Measurements from ENCODE around the gene ULK4. TPM values are rescaled to one million over a fixed set of nuclear protein-coding genes. Genes with fewer than 3 reads are reported as not detected.
"Not testable (repeated sequence)": the region's sequence is repeated elsewhere in the genome, so short reads cannot be mapped to it uniquely, and the experiment has no call there.

The ULK4 gene
- total RNA-seq, 4 donors from 2014 or later = 2.0 to 3.0 (median 2.3) TPM

GRCh38 chr3:41986561-41986960, 24.7 kb upstream of the ULK4 start:
- Histone ChIP-seq H3K27ac (no peak overlapping the region), H3K9me3 (no peaks in the 10 kb centered on the region), H3K4me1 (no peaks in the 10 kb centered on the region), H3K36me3 (no peaks in the 10 kb centered on the region), H3K4me3 (no peak overlapping the region), H3K27me3 (no peaks in the 10 kb centered on the region)
- intact Hi-C loops (cut with DNase I; ENCODE audit: low total_unique reads) = no loop called here
- in situ Hi-C loops (cut with MboI; ENCODE audit: low sequenced_read_pairs in 4 of 4) = no loop called here
- DNase-seq = no peak
- no peak for ATAC-seq
- TF ChIP-seq CTCF (IDR thresholded peaks at IDR 0.05 in 4 of 5, conservative IDR thresholded peaks at IDR 0.05 in 1 of 5) (no peak), POLR2A (IDR thresholded peaks at IDR 0.05) (no peak)

GRCh38 chr3:41985018-41985417, 23.1 kb upstream of the ULK4 start:
- no peak for ATAC-seq
- no peak for TF ChIP-seq POLR2A (IDR thresholded peaks at IDR 0.05)
- no peak for TF ChIP-seq CTCF (IDR thresholded peaks at IDR 0.05 in 4 of 5, conservative IDR thresholded peaks at IDR 0.05 in 1 of 5)
- intact Hi-C loops (cut with DNase I; ENCODE audit: low total_unique reads) (no loop called here), in situ Hi-C loops (cut with MboI; ENCODE audit: low sequenced_read_pairs in 4 of 4) (no loop called here)
- H3K4me3 ChIP-seq = no peak overlapping the region
- no peaks in the 10 kb centered on the region for H3K36me3 ChIP-seq
- no peak for DNase-seq
- no peaks in the 10 kb centered on the region for H3K9me3 ChIP-seq
- H3K4me1 ChIP-seq = no peaks in the 10 kb centered on the region
- no peak overlapping the region for H3K27ac ChIP-seq
- H3K27me3 ChIP-seq = no peaks in the 10 kb centered on the region

GRCh38 chr3:41983091-41983490, 21.2 kb upstream of the ULK4 start:
- intact Hi-C loops (cut with DNase I; ENCODE audit: low total_unique reads); H3K9me3 ChIP-seq; H3K36me3 ChIP-seq; H3K27ac ChIP-seq; H3K4me1 ChIP-seq; ATAC-seq; DNase-seq; in situ Hi-C loops (cut with MboI; ENCODE audit: low sequenced_read_pairs in 4 of 4); H3K27me3 ChIP-seq; H3K4me3 ChIP-seq: not testable (repeated sequence)

GRCh38 chr3:41977401-41977800, 15.5 kb upstream of the ULK4 start:
- H3K9me3 ChIP-seq; H3K4me1 ChIP-seq; H3K36me3 ChIP-seq; H3K27me3 ChIP-seq; in situ Hi-C loops (cut with MboI; ENCODE audit: low sequenced_read_pairs in 4 of 4); ATAC-seq; intact Hi-C loops (cut with DNase I; ENCODE audit: low total_unique reads); DNase-seq; H3K4me3 ChIP-seq; H3K27ac ChIP-seq: not testable (repeated sequence)

GRCh38 chr3:41975416-41976103, 13.7 kb upstream of the ULK4 start:
- H3K27me3 ChIP-seq = no peaks in the 10 kb centered on the region
- DNase-seq (no peak), ATAC-seq (no peak)
- no peaks in the 10 kb centered on the region for H3K36me3 ChIP-seq
- intact Hi-C loops (cut with DNase I; ENCODE audit: low total_unique reads) = no loop called here
- H3K4me3 ChIP-seq = no peak overlapping the region
- no peak for TF ChIP-seq CTCF (IDR thresholded peaks at IDR 0.05 in 4 of 5, conservative IDR thresholded peaks at IDR 0.05 in 1 of 5)
- no peak for TF ChIP-seq POLR2A (IDR thresholded peaks at IDR 0.05)
- in situ Hi-C loops (cut with MboI; ENCODE audit: low sequenced_read_pairs in 4 of 4) = no loop called here
- H3K27ac ChIP-seq = no peak overlapping the region
- no peaks in the 10 kb centered on the region for H3K9me3 ChIP-seq
- H3K4me1 ChIP-seq = no peaks in the 10 kb centered on the region

GRCh38 chr3:41974223-41974622, 12.3 kb upstream of the ULK4 start:
- Histone ChIP-seq H3K4me3 (no peak overlapping the region), H3K27ac (no peak overlapping the region), H3K4me1 (no peaks in the 10 kb centered on the region), H3K36me3 (no peaks in the 10 kb centered on the region), H3K9me3 (no peaks in the 10 kb centered on the region), H3K27me3 (no peaks in the 10 kb centered on the region)
- intact Hi-C loops (cut with DNase I; ENCODE audit: low total_unique reads) = no loop called here
- in situ Hi-C loops (cut with MboI; ENCODE audit: low sequenced_read_pairs in 4 of 4) = no loop called here
- DNase-seq (no peak), ATAC-seq (no peak)
- TF ChIP-seq CTCF (IDR thresholded peaks at IDR 0.05 in 4 of 5, conservative IDR thresholded peaks at IDR 0.05 in 1 of 5) (no peak), POLR2A (IDR thresholded peaks at IDR 0.05) (no peak)

Measured in gastrocnemius medialis (tissue), 4 donors.